Peyer's patch (tissue), 4 donors: Measurements from ENCODE around the gene IDS. TPM values are rescaled to one million over a fixed set of nuclear protein-coding genes. Genes with fewer than 3 reads are reported as not detected.

Source experiments
- DNase-seq, 3 donors: peaks; one replicate each; pipeline ENCODE4 v3.0.0-alpha.2; 2017 to 2019
- H3K27ac ChIP-seq, 4 donors: fragments of 200-600 bp; sonication (generic); one replicate each; pipeline ENCODE4 v1.5.1; 2016 to 2019
- H3K27me3 ChIP-seq, 2 donors: fragments of 200-600 bp; sonication (generic); one replicate each; pipeline ENCODE4 v1.5.1; 2019
- H3K36me3 ChIP-seq, 3 donors: fragments of 200-600 bp; sonication (generic); one replicate each; pipeline ENCODE4 v1.5.1; 2016 to 2019
- H3K4me1 ChIP-seq, 4 donors: fragments of 200-600 bp; sonication (generic); one replicate each; pipeline ENCODE4 v1.5.1; 2016 to 2019
- H3K4me3 ChIP-seq, 4 donors: fragments of 200-600 bp; sonication (generic); 1 replicate in 3 of 4; 2 replicates in 1 of 4; pipeline ENCODE4 v1.5.1; 2016 to 2019; ENCODE audit warnings: mild to moderate bottlenecking in 1 of 4
- H3K9me3 ChIP-seq, 4 donors: fragments of 200-600 bp; sonication (generic); one replicate each; pipeline ENCODE4 v1.5.1; 2016 to 2019; ENCODE audit warnings: mild to moderate bottlenecking in 1 of 4
- CTCF ChIP-seq, 6 experiments: fragments of 450-650 bp in 4 of 6; fragments of 200-600 bp in 2 of 6; sonication (generic) in 1 of 6; IDR thresholded peaks; one replicate each; pipeline ENCODE4 v1.5.1; 2017 to 2019; ENCODE audit warnings: antibody characterized with exemption in 6 of 6, mild to moderate bottlenecking in 3 of 6, moderate library complexity in 1 of 6
- POLR2A ChIP-seq, 2 donors: fragments of 450-650 bp; IDR thresholded peaks; one replicate each; pipeline ENCODE4 v1.5.1; 2017; ENCODE audit warnings: antibody characterized with exemption in 2 of 2, mild to moderate bottlenecking in 2 of 2, moderate library complexity in 2 of 2
- total RNA-seq, 4 donors: library from RNA; depleted of rRNA; stranded (reverse); fragments of >200 nt; gene quantifications; one replicate each; pipeline ENCODE4 v1.1.0, GENCODE V29; 2016

Gene IDS
- total RNA-seq, 4 donors from 2014 or later = 51.2 to 61.9 (median 53.6) TPM

GRCh38 chrX:149476513-149476912 lies 28.6 kb downstream of the IDS start:
- DNase-seq = no peak
- Histone ChIP-seq H3K9me3 (no peaks in the 10 kb centered on the region), H3K36me3 (peaks cover 0 to 5% (median 0%) of the 10 kb centered on the region in 3 donors), H3K4me1 (no peaks in the 10 kb centered on the region), H3K27me3 (no peaks in the 10 kb centered on the region), H3K4me3 (no peak overlapping the region), H3K27ac (no peak overlapping the region)
- TF ChIP-seq CTCF (IDR thresholded peaks at IDR 0.05) (no peak), POLR2A (IDR thresholded peaks at IDR 0.05) (no peak)

- Histone ChIP-seq H3K27ac (no peak overlapping the region), H3K4me1 (no peaks in the 10 kb centered on the region), H3K4me3 (no peak overlapping the region), H3K36me3 (no peaks in the 10 kb centered on the region), H3K9me3 (no peaks in the 10 kb centered on the region), H3K27me3 (no peaks in the 10 kb centered on the region)
- DNase-seq = no peak
- TF ChIP-seq CTCF (IDR thresholded peaks at IDR 0.05) (no peak), POLR2A (IDR thresholded peaks at IDR 0.05) (no peak)
These were observed 31.1 kb downstream of the IDS start for GRCh38 chrX:149473966-149474365.

- TF ChIP-seq CTCF (IDR thresholded peaks at IDR 0.05) (no peak), POLR2A (IDR thresholded peaks at IDR 0.05) (no peak)
- Histone ChIP-seq H3K4me3 (no peak overlapping the region), H3K36me3 (no peaks in the 10 kb centered on the region), H3K27ac (no peak overlapping the region), H3K9me3 (no peaks in the 10 kb centered on the region), H3K27me3 (no peaks in the 10 kb centered on the region), H3K4me1 (no peaks in the 10 kb centered on the region)
- DNase-seq = no peak
These were observed 32.0 kb downstream of the IDS start for GRCh38 chrX:149473092-149473491.

GRCh38 chrX:149472625-149473024 lies 32.5 kb downstream of the IDS start:
- Histone ChIP-seq H3K4me3 (no peak overlapping the region), H3K27me3 (no peaks in the 10 kb centered on the region), H3K27ac (no peak overlapping the region), H3K9me3 (no peaks in the 10 kb centered on the region), H3K4me1 (no peaks in the 10 kb centered on the region), H3K36me3 (no peaks in the 10 kb centered on the region)
- no peak for DNase-seq
- TF ChIP-seq CTCF (IDR thresholded peaks at IDR 0.05) (no peak), POLR2A (IDR thresholded peaks at IDR 0.05) (no peak)

GRCh38 chrX:149471397-149471796 lies 33.7 kb downstream of the IDS start:
- no peak for DNase-seq
- H3K27me3 ChIP-seq = no peaks in the 10 kb centered on the region
- no peaks in the 10 kb centered on the region for H3K4me1 ChIP-seq
- no peak for TF ChIP-seq POLR2A (IDR thresholded peaks at IDR 0.05)
- TF ChIP-seq CTCF (IDR thresholded peaks at IDR 0.05) = no peak
- H3K4me3 ChIP-seq = no peak overlapping the region
- no peaks in the 10 kb centered on the region for H3K36me3 ChIP-seq
- H3K9me3 ChIP-seq = no peaks in the 10 kb centered on the region
- no peak overlapping the region for H3K27ac ChIP-seq

- Histone ChIP-seq H3K9me3 (no peaks in the 10 kb centered on the region), H3K27me3 (no peaks in the 10 kb centered on the region), H3K36me3 (no peaks in the 10 kb centered on the region), H3K4me1 (no peaks in the 10 kb centered on the region), H3K4me3 (no peak overlapping the region), H3K27ac (no peak overlapping the region)
- peak; percentile 36 to 80 (median 76) for DNase-seq
- TF ChIP-seq CTCF (IDR thresholded peaks at IDR 0.05) (peak; percentile 18 to 76 (median 66)), POLR2A (IDR thresholded peaks at IDR 0.05) (no peak)
These were observed 34.2 kb downstream of the IDS start for GRCh38 chrX:149470955-149471354.
